Choroid plexus epithelial cell (primary cell): Measurements from ENCODE around the gene DNAJA4.

Experiments used
- DNase-seq: peaks from one replicate; pipeline ENCODE4 v3.0.0-alpha.2; 2010; ENCODE audit warnings: low read depth
- H3K4me3 ChIP-seq: 2 replicates; pipeline ENCODE4 v1.5.1; 2011; ENCODE audit warnings: low read depth, mild to moderate bottlenecking, control low read depth, low read length, moderate library complexity
- TF ChIP-seq, protein P1 (sequence below): conservative IDR thresholded peaks from 2 replicates; pipeline ENCODE4 v1.5.1; 2011; ENCODE audit warnings: low read depth, mild to moderate bottlenecking, control low read depth, inconsistent platforms, low read length, moderate library complexity

The DNAJA4 gene

DNA sequence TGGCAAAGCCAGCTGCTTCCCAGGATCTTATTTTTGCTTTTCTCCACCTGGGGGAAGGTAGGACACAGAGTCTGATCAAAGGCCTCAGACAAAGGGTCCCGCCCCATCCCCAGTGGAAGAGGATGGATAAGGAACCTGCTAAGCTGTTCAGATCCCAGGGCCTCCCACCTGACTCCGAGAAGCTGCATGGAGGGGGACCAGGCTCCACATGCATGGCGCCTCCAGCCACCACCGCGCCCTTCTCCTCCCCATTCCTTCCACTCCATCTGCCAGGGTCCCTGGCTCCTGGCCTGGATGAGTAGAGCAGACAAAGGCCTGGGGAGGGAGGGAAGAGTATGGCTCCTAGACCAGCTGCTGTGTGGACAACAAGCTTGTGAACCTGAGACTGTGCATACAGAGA, 55.8 kb downstream of the DNAJA4 start:
- H3K4me3 ChIP-seq: no peak overlapping the region
- TF ChIP-seq, protein P1, sequence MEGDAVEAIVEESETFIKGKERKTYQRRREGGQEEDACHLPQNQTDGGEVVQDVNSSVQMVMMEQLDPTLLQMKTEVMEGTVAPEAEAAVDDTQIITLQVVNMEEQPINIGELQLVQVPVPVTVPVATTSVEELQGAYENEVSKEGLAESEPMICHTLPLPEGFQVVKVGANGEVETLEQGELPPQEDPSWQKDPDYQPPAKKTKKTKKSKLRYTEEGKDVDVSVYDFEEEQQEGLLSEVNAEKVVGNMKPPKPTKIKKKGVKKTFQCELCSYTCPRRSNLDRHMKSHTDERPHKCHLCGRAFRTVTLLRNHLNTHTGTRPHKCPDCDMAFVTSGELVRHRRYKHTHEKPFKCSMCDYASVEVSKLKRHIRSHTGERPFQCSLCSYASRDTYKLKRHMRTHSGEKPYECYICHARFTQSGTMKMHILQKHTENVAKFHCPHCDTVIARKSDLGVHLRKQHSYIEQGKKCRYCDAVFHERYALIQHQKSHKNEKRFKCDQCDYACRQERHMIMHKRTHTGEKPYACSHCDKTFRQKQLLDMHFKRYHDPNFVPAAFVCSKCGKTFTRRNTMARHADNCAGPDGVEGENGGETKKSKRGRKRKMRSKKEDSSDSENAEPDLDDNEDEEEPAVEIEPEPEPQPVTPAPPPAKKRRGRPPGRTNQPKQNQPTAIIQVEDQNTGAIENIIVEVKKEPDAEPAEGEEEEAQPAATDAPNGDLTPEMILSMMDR: no peak
- no peak for DNase-seq

DNA sequence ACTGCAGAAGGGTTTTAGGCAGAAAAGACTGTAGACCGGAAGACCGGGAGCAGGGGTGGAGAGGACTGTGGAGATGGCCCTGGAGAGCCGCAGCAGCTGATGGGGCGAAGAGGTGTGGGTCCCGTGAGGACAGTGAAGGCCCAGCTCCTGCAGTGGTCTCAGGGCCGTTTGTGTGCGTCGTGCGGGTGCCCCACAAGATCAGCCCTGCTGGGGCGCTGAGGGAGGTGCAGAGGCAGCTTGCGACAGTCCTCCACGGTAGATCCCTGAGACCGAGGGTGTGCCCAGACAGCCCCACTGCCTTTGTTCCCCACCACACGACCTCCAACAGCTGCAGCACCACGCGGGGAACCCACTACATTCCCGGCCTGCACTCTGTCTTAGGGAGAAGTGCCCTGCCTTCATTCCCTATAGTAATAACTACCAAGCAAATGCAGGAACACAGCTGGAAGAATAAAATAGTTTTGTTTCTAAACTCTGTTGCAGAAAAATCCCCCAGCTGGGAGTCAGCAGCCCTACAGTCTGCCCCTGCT, 56.7 kb downstream of the DNAJA4 start:
- H3K4me3 ChIP-seq: no peak overlapping the region
- no peak for DNase-seq
- TF ChIP-seq, protein P1: no peak

DNA sequence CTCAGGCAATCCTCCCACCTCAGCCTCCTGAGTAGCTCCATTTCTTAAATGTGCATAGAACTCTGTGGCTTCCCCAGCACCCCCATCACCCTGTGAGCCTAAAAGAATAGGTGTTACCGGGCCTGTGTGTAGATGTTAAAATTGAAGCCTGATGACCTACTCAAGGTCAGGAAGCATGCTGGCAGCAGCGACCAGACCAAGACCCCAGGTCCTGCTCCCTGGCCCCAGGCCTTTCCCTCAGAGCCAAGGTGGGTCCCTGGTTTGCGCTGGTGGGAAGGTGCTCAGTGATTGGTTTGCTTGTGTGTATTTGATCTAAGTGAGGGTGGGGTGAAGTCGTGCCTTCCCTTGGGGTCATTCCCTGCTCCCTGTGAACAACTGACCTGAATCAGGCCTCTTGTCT, 57.4 kb downstream of the DNAJA4 start:
- H3K4me3 ChIP-seq: no peak overlapping the region
- DNase-seq: no peak
- TF ChIP-seq, protein P1: no peak

DNA sequence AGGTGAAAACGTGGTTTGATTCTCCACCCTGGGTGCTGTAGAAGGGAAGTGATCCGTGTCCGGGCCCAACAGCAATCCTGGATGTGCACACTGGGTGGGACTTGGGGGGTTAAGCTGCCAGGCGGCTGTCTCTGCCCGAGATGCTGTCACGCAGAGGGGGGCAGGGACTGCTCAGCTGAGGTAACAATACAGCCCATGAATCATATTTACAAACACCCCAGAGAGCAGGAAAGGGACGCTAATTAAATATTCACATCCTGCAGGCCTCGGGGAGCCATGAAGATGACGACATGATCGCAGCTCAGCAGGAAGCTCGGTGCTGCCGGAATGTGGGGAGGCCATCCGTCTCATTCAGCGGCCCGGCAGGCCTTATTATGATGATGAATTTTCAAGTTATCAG, 57.9 kb downstream of the DNAJA4 start:
- DNase-seq: peak; percentile 73
- TF ChIP-seq, protein P1: no peak
- no peak overlapping the region for H3K4me3 ChIP-seq

DNA sequence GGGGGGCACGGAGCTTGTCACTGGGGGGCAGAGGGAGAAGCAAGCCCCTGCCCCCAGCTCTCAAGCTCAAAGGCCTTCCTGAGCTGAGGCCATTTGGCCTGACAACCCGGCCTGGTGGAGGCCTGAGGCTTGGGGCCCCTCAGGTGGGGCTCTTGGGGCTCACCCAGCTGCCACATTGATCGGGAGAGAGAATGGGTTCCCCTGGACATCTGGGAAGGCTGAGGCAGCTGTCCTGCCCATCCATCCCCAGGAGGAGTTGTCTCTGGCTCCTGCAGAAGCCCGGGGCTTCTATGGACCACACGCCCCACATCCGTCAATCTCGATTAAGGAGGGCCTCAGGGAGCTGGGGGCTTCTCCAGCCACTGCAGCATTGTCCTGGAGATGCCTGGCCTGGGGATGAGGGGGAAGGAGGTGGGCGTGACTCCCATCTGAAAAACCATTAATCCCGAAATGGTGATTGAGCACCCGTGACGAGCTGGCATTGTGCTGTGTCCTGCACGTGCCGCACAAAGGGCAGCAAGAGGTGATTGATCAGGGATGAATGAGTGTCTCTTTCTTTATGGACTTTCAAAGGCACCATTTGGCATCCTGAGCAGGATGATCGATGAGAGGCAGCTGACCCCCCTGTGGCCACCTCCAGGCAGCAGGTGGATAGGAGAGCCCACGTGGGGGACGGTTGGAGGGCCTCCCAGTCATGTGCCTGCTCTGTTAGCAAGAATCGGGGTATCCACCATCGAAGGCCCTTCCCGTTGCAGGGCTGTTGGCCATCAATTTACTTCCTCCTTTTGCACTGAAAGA, 58.6 kb downstream of the DNAJA4 start:
- H3K4me3 ChIP-seq: no peak overlapping the region
- DNase-seq: no peak
- TF ChIP-seq, protein P1: no peak

DNA sequence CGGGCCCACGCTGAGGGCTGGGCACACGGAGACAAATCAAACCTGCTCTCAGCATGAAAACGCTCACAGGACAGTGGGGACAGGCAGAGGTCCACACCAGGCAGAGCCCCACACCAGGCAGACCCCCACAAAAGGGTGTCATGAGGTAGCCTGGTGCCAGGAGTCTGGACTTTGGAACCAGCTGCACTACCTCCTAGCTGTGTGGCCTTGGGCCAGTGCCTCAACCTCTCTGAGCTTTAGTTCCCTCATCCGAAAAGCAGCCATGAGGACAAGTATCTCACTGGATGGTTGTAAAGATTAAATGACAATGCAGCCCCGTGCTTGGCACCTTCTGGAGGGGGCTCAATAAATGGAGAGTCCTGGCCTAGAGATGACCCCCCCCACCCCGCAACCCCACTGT, 59.3 kb downstream of the DNAJA4 start:
- DNase-seq: no peak
- TF ChIP-seq, protein P1: no peak
- H3K4me3 ChIP-seq: no peak overlapping the region

DNA sequence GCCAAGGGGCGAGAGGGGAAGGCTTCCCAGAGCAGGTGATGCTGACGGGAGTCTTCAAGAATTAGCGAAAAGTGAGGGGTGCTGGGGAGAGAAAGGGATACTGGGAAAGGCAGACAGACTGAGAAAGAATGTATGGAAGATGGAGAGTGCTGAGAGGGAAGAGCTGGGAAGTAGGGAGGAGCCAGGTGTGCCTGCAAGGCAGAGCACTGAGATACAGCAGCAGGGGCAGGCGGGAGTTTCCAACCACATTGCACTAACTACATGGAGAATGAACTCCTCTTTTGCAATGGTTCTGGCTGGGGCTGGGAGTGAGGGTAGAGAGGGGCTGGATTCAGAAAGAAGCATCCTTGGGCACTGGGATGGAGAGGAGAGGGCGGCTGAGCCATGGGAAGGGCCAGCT, 59.8 kb downstream of the DNAJA4 start:
- H3K4me3 ChIP-seq: no peak overlapping the region
- no peak for DNase-seq
- TF ChIP-seq, protein P1: no peak
